ENCODE results near the gene SCGB1C1.
"Not testable (repeated sequence)": the region's sequence is repeated elsewhere in the genome, so short reads cannot be mapped to it uniquely, and the experiment has no call there.

Gene SCGB1C1

DNA sequence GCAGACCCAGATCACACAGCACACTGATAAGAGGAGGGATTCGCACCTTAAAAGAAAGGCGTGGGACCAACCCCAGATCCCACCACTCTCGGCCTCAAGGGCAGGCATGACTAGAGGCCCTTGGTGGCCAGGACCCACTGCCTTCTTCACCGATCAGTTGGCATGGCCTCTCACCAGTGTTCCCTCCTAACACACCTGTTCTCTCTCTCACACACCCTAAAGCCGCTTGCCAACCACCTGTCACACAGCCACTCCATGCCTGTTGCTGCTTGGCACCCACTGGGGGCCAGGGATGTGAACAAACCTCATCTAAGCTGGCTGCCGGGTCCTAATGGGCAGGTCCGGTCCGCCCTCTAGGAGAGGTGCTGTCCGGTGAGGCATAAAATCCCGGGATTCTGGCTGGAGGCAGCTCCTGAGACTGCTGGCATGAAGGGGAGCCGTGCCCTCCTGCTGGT lies at the start of gene SCGB1C1:
SCGB1C1 (plus strand) TSS at position 405 of the 455 bp plus-strand sequence; CDS start at position 427, 22 bp downstream.
- not testable (repeated sequence) for DNase-seq

- not testable (repeated sequence) for DNase-seq
Observed at GRCh38 chr11:180242-180641, 12.6 kb upstream of the SCGB1C1 start.

DNA sequence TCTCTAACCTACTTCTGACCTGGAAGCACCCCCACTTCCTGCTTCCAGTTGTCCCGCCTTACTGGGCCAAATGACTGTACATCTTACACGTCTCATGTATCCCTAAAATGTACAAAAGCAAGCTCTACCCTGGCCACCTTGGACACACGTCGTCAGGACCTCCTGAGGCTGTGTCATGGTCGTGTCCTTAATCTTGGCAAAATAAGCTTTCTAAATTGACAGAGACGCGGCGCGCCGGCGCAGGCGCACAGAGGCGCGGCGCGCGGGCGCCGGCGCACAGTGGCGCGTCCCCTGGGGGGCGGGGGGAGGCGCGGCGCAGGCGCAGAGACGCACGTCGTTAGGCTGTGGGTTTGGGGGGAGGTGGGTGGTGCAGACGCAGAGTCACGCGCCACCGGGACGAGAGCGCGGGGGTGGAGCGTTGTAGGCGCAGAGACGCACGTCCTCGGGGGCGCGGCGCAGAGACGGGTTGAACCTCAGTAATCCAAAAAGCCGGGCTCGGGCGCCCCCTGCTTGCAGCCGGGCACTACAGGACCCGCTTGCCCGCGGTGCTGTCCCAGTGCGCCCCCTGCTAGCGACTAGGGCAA lies 3.6 kb upstream of the SCGB1C1 start:
- DNase-seq, result not testable (repeated sequence)

- not testable (repeated sequence) for DNase-seq
Observed at GRCh38 chr11:189843-190311, 3.0 kb upstream of the SCGB1C1 start.

- not testable (repeated sequence) for DNase-seq
Observed at GRCh38 chr11:190546-190945, 2.3 kb upstream of the SCGB1C1 start.

GRCh38 chr11:191490-192478 lies 1.1 kb upstream of the SCGB1C1 start:
- DNase-seq, result not testable (repeated sequence)

GRCh38 chr11:193481-193880 lies 603 bp downstream of the SCGB1C1 start:
- not testable (repeated sequence) for DNase-seq

- DNase-seq, result no peak
Observed at GRCh38 chr11:196786-197731, 4.2 kb downstream of the SCGB1C1 start.

GRCh38 chr11:197741-198235 lies 4.9 kb downstream of the SCGB1C1 start:
- DNase-seq, result no peak

- DNase-seq, result no peak
Observed at GRCh38 chr11:198236-198806, 5.4 kb downstream of the SCGB1C1 start.

GRCh38 chr11:199004-199581 lies 6.2 kb downstream of the SCGB1C1 start:
- no peak for DNase-seq

GRCh38 chr11:199782-200181 lies 6.9 kb downstream of the SCGB1C1 start:
- DNase-seq, result no peak

GRCh38 chr11:200224-201003 lies 7.5 kb downstream of the SCGB1C1 start:
- no peak for DNase-seq

DNA sequence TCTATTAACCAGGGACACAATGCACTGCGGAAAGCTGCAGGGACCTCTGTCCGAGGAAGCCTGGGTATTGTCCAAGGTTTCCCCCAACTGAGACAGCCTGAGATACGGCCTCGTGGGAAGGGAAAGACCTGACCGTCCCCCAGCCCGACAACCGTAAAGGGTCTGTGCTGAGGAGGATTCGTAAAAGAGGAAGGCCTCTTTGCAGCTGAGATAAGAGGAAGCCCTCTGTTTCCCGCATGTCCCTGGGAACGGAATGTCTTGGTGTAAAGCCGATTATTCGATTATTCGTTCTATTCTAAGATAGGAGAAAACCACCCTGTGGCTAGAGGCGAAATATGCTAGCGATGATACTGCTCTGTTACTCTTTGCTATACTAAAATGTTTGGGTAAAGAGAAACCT lies 9.1 kb downstream of the SCGB1C1 start:
- no peak for DNase-seq

GRCh38 chr11:202490-202889 lies 9.6 kb downstream of the SCGB1C1 start:
- DNase-seq, result no peak

DNA sequence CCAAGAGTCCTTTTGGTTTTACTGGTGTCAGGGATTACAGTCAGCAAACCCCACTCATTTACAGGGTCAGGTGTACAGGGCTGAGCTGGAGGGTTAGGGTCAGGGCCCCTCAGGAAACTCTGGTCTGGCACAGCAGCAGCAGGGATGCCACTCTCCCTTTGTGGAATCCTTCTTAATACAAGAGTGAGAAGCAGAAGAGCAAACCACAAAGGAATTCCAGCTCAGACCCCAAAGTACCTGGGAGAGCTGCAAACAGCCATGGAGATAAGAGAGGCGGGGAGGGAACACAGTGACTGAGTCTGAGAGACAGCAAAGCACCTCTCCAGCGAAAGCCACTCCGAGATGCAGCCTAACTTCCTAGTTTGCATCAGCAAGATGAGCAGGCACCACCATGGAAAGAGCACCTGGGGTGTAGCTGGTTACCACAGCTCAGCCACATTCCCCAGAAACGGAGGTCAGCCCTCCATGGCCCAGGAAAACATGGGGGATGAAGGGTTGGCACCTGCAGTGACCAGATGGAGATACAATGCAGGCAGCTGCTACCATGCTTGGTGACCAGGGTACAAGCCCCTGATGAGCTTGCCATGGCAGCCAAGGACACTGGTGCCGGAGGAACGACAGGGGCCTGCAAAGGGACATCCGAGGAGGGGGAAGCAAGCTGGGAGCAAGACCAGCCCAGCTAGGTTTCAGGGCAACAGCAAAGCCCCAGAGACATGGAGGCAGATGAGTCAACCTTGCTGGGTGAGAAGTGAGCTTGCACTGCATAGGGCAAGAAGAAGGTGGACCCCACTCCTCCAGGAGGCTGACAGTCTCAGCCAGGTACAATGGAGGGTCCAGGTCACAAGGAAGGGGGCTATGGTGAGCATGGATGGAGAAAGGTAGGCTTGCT lies 10.4 kb downstream of the SCGB1C1 start:
- no peak for DNase-seq

DNA sequence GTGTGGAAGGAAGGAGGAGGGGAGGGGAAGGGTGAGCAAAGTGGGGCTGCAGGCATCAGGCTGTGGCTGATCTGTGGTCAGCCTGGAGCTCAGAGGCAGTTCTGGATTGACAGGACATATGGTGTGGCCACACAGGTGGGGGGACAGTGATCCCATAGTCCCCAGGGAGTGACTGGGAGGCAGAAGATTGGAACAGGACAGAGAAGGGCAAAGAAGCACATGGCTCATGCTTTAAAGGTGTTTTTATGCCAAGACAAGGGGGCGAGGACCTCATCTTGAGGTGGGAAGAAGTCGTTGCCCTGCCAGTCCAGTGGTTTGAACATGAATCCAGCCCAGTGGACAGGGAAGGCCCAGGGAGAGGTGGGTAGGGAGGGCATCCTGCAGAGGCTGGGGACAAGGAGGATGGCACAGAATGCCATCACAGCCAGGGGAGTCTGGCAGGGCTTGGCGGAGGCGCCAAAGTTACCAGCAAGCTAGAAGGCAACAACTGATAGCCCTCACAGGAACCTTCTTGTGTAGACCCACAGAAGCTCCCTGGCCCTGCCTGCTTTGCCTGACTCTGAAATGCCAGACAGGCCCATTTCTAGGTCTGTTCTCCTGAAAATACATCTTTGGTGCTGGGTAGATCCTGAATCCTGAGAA lies 11.2 kb downstream of the SCGB1C1 start:
- no peak for DNase-seq

DNA sequence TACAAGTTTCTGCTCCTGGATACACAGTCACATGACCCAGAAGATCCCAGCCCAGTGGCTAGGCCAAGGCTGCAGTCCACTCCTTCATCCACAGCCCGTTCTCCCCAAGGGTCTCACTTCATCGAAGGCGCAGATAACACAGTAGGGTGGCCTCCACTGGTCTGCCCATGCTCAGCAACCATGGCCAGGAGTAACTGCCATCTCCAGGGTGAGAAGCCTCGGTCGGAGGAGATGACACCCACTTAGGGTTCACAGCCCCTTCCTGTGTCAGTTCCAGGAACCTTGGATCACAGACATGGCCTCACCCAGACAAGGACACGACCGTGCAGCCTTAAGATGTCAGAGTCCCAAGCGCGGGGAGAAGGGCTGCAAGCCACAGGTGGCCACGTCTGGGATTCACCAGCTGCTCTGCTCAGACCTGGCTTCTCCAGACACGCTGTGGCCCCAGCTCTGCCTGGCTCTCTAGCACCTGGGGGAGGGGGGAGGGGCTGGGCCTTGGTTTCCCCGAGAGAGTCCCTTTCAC lies 11.8 kb downstream of the SCGB1C1 start:
- DNase-seq, result no peak

Data from NCI-H1092 treated with DMSO at 0.1 percent for 48 hours (cell line).